ENCODE measurements around the gene PSMA8.

GRCh38 chr18:26196605-26197004 is 62.9 kb downstream of the PSMA8 start:
- TF ChIP-seq CTCF (IDR thresholded peaks at IDR 0.05) (no peak), POLR2A (IDR thresholded peaks at IDR 0.05) (no peak)

All from body of pancreas (tissue), 4 donors.